ENCODE data around the gene TMOD3.

Gene TMOD3

GRCh38 chr15:51876169-51876568 is 46.7 kb downstream of the TMOD3 start:
- Histone ChIP-seq H3K4me3 (ENCODE audit: low read depth, low read length) (no peak overlapping the region), H3K36me3 (ENCODE audit: control insufficient read depth in 2 of 2, insufficient read depth in 1 of 2, low read length in 2 of 2) (peaks cover 0 to 5% of the 10 kb centered on the region in 2 experiments; a peak in 1 of 3 replicates), H3K9me3 (ENCODE audit: control insufficient read depth, insufficient read depth, low read depth, low read length) (no peaks in the 10 kb centered on the region), H3K4me1 (ENCODE audit: control insufficient read depth, insufficient read depth, low read length) (peaks cover 4% of the 10 kb centered on the region; the same call in 1 of the 2 replicates), H3K27ac (ENCODE audit: extremely low read depth, low read depth, low read length) (no peak overlapping the region)
- TF ChIP-seq ZNF140 (tag by site-specific recombination; IDR thresholded peaks at IDR 0.05), result no peak
- TF ChIP-seq GLIS1 (tag by site-specific recombination; IDR thresholded peaks at IDR 0.05), result no peak
- TF ChIP-seq ZSCAN16 (tag by site-specific recombination; IDR thresholded peaks at IDR 0.05), result no peak
- TF ChIP-seq KLF7 (tag by site-specific recombination; IDR thresholded peaks at IDR 0.05; ENCODE audit: borderline replicate concordance), result no peak
- no peak for TF ChIP-seq ZNF670 (tag by site-specific recombination; IDR thresholded peaks at IDR 0.05; ENCODE audit: low read depth)
- TF ChIP-seq ZBTB20 (tag by site-specific recombination; IDR thresholded peaks at IDR 0.05), result no peak
- TF ChIP-seq ZNF280C (tag by site-specific recombination; IDR thresholded peaks at IDR 0.05), result no peak
- TF ChIP-seq PBX3 (CRISPR knock-in tag; IDR thresholded peaks at IDR 0.05), result no peak
- no peak for TF ChIP-seq ZNF121 (tag by site-specific recombination; IDR thresholded peaks at IDR 0.05)
- no peak for TF ChIP-seq ZSCAN5A (tag by site-specific recombination; IDR thresholded peaks at IDR 0.05)
- no peak for TF ChIP-seq ZNF513 (tag by site-specific recombination; IDR thresholded peaks at IDR 0.05)
- CTCF ChIA-PET, result interaction anchor here (1.7 kb wide), 1 partner anchor 100 kb away, joined by 4 read pairs; no protein-coding TSS in a partner anchor
- POLR2A ChIA-PET, result no interaction called here

- ChIA-PET CTCF (interaction anchor here (0.6 to 2.4 kb wide), 3 partner anchors 10 to 694 kb away, joined by 3 to 11 read pairs (median 4); no protein-coding TSS in a partner anchor), POLR2A (no interaction called here)
- no peak overlapping the region for H3K4me3 ChIP-seq (ENCODE audit: low read depth, low read length)
- no peaks in the 10 kb centered on the region for H3K36me3 ChIP-seq (ENCODE audit: control insufficient read depth in 2 of 2, insufficient read depth in 1 of 2, low read length in 2 of 2)
- peaks cover 4% of the 10 kb centered on the region; the same call in 1 of the 2 replicates for H3K4me1 ChIP-seq (ENCODE audit: control insufficient read depth, insufficient read depth, low read length)
- TF ChIP-seq ZNF138 (tag by site-specific recombination; IDR thresholded peaks at IDR 0.05; ENCODE audit: borderline replicate concordance) (no peak), ZNF391 (tag by site-specific recombination; IDR thresholded peaks at IDR 0.05; ENCODE audit: borderline replicate concordance, low read depth) (no peak), ZNF473 (tag by site-specific recombination; IDR thresholded peaks at IDR 0.05) (no peak), ZFHX2 (tag by site-specific recombination; conservative IDR thresholded peaks at IDR 0.05) (no peak), ZNF791 (tag by site-specific recombination; IDR thresholded peaks at IDR 0.05) (no peak), BCL6B (tag by site-specific recombination; IDR thresholded peaks at IDR 0.05) (0 out of 2 replicates have a peak, but pooled peaks have one; percentile 8), ZNF354C (tag by site-specific recombination; IDR thresholded peaks at IDR 0.05; ENCODE audit: borderline replicate concordance, low read depth) (no peak), PRDM6 (tag by site-specific recombination; IDR thresholded peaks at IDR 0.05) (peak; percentile 75), IKZF3 (tag by site-specific recombination; IDR thresholded peaks at IDR 0.05) (no peak), ZNF621 (tag by site-specific recombination; IDR thresholded peaks at IDR 0.05) (no peak), SETDB1 (IDR thresholded peaks at IDR 0.05; ENCODE audit: insufficient read length, low read length) (no peak)
- no peaks in the 10 kb centered on the region for H3K9me3 ChIP-seq (ENCODE audit: control insufficient read depth, insufficient read depth, low read depth, low read length)
- H3K27ac ChIP-seq (ENCODE audit: extremely low read depth, low read depth, low read length), result no peak overlapping the region
These were observed 49.3 kb downstream of the TMOD3 start for GRCh38 chr15:51878446-51879386.

Measured in HEK293 (cell line).